Thoracic aorta (tissue), 2 donors: ENCODE results near the gene HOXC4. TPM values are rescaled to one million over a fixed set of nuclear protein-coding genes. Genes with fewer than 3 reads are reported as not detected.
"Not testable (repeated sequence)": the region's sequence is repeated elsewhere in the genome, so short reads cannot be mapped to it uniquely, and the experiment has no call there.

Source experiments
- ATAC-seq: fragments of 150-250 bp; one replicate; pipeline ENCODE4 v1.8.0; 2017; ENCODE audit warnings: low read depth; ENCODE audit not compliant: insufficient number of reproducible peaks, low FRiP score
- DNase-seq: peaks from one replicate; pipeline ENCODE4 v3.0.0-alpha.2; 2020; ENCODE audit warnings: low spot score
- H3K27ac ChIP-seq, 2 donors: fragments of 200-600 bp; sonication (generic); 1 replicate in 1 of 2; 2 replicates in 1 of 2; pipeline ENCODE4 v1.5.1; 2016; ENCODE audit warnings: mild to moderate bottlenecking in 2 of 2, moderate library complexity in 2 of 2
- H3K27me3 ChIP-seq: fragments of 200-600 bp; sonication (generic); replicated peaks from 2 replicates; pipeline ENCODE4 v1.6.0; 2016; ENCODE audit warnings: mild to moderate bottlenecking; ENCODE audit not compliant: insufficient read depth
- H3K36me3 ChIP-seq: fragments of 200-600 bp; sonication (generic); one replicate; pipeline ENCODE4 v1.5.1; 2016
- H3K4me1 ChIP-seq, 2 donors: fragments of 200-600 bp; sonication (generic); 1 replicate in 1 of 2; 2 replicates in 1 of 2; pipeline versions ENCODE4 v1.5.1 to v1.6.0; 2016; ENCODE audit warnings: low read depth in 2 of 2, mild to moderate bottlenecking in 1 of 2; ENCODE audit not compliant: control insufficient read depth in 1 of 2
- H3K4me3 ChIP-seq: fragments of 200-600 bp; sonication (generic); 2 replicates; pipeline ENCODE4 v1.5.1; 2016; ENCODE audit warnings: mild to moderate bottlenecking
- H3K9me3 ChIP-seq: fragments of 200-600 bp; sonication (generic); 2 replicates; pipeline ENCODE4 v1.5.1; 2016
- total RNA-seq, 2 donors: library from RNA; depleted of rRNA; stranded (reverse); fragments of >200 nt; gene quantifications; one replicate each; pipeline versions ENCODE4 v1.1.0 to v1.2.3, GENCODE V29; 2016
- TF ChIP-seq, protein P1 (sequence below): fragments of 200-600 bp; sonication (generic); IDR thresholded peaks from one replicate; pipeline ENCODE4 v1.5.1; 2019; ENCODE audit warnings: antibody characterized with exemption

HOXC4 gene
- total RNA-seq, 2 donors from 2014 or later: 1.2 TPM; not detected in 1

GRCh38 chr12:54040648-54041047, 13.0 kb upstream of the HOXC4 start:
- H3K36me3 ChIP-seq: no peaks in the 10 kb centered on the region
- H3K27ac ChIP-seq: no peak overlapping the region
- ATAC-seq (no peak), DNase-seq (no peak)
- H3K9me3 ChIP-seq: no peaks in the 10 kb centered on the region
- H3K4me3 ChIP-seq: no peak overlapping the region
- TF ChIP-seq, protein P1, sequence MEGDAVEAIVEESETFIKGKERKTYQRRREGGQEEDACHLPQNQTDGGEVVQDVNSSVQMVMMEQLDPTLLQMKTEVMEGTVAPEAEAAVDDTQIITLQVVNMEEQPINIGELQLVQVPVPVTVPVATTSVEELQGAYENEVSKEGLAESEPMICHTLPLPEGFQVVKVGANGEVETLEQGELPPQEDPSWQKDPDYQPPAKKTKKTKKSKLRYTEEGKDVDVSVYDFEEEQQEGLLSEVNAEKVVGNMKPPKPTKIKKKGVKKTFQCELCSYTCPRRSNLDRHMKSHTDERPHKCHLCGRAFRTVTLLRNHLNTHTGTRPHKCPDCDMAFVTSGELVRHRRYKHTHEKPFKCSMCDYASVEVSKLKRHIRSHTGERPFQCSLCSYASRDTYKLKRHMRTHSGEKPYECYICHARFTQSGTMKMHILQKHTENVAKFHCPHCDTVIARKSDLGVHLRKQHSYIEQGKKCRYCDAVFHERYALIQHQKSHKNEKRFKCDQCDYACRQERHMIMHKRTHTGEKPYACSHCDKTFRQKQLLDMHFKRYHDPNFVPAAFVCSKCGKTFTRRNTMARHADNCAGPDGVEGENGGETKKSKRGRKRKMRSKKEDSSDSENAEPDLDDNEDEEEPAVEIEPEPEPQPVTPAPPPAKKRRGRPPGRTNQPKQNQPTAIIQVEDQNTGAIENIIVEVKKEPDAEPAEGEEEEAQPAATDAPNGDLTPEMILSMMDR: no peak
- H3K4me1 ChIP-seq: peaks cover 0 to 7% of the 10 kb centered on the region in 2 donors
- H3K27me3 ChIP-seq: no peaks in the 10 kb centered on the region

DNA sequence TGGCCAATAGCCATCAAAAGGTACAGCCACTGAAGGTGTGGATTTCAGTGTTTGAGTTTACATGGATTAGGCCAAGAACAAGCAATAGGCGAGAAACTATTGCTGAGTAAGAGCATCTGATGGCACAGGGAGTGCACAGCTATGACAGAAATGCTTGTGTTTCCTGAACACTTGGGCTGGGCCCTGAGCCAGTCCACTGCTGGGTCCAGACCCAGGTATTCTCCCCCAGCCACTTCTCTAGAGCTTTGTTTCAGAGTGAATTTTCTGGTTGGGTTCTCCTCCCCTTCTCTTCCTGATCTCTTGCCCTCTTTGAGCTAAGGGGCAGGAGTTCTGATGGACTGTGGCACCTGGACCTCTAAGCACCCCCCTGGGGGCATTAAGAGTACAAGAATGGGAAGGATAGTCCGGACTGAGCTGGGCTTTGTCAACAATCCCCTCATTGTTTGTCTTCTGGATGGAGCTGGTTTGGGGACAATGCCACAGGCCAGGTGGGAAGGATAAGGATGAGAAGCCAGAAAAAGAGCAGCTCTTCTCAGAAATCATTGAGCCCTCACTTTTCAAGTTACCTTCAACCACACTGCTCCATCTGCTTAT, 12.4 kb upstream of the HOXC4 start:
- TF ChIP-seq, protein P1: no peak
- no peaks in the 10 kb centered on the region for H3K9me3 ChIP-seq
- H3K27ac ChIP-seq: no peak overlapping the region
- DNase-seq (no peak), ATAC-seq (no peak)
- H3K27me3 ChIP-seq: no peaks in the 10 kb centered on the region
- H3K4me1 ChIP-seq: peaks cover 0 to 7% of the 10 kb centered on the region in 2 donors
- no peaks in the 10 kb centered on the region for H3K36me3 ChIP-seq
- no peak overlapping the region for H3K4me3 ChIP-seq

GRCh38 chr12:54042033-54042432, 11.6 kb upstream of the HOXC4 start:
- not testable (repeated sequence) for H3K4me1 ChIP-seq, H3K27ac ChIP-seq, H3K36me3 ChIP-seq, DNase-seq, H3K9me3 ChIP-seq, ATAC-seq, H3K27me3 ChIP-seq, H3K4me3 ChIP-seq

GRCh38 chr12:54042970-54043853, 10.4 kb upstream of the HOXC4 start:
- Histone ChIP-seq H3K36me3 (no peaks in the 10 kb centered on the region), H3K27ac (no peak overlapping the region), H3K4me3 (no peak overlapping the region), H3K27me3 (no peaks in the 10 kb centered on the region), H3K4me1 (peaks cover 0 to 7% of the 10 kb centered on the region in 2 donors), H3K9me3 (no peaks in the 10 kb centered on the region)
- ATAC-seq: no peak
- no peak for DNase-seq
- TF ChIP-seq, protein P1: no peak

DNA sequence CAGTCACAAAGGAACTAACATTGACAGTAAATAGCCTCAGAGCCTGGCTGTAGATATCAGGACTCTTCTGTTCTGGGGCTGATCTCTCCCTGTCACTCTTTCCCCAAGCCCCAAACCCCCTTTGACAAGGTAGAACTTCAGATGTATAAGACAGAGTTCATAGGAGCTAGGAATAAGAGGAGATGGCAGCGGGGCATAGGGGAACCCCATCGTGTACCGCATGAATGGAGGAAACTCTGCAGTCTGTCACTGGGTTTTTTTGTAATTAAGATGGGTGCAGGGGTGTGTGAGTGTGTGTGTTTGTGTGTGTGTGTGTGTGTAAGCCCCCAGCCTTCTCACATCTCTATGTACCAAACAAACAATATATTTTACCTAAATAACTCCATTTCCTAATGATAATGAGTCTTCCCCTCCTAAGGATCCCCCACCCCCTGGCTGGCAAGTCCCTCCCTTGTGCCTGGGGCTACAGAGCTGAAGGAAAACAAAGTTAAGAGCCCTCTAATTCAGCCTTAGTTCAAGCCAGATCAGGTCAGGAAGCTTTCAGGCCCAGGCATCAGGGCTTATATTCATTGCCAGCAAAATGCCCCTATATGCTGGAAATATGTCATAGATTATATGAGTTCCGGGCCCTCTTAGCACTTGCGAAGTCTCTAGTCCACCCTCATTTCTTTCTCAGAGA, 9.1 kb upstream of the HOXC4 start:
- DNase-seq (no peak), ATAC-seq (no peak)
- H3K9me3 ChIP-seq: no peaks in the 10 kb centered on the region
- H3K4me3 ChIP-seq: no peak overlapping the region
- no peaks in the 10 kb centered on the region for H3K27me3 ChIP-seq
- H3K27ac ChIP-seq: no peak overlapping the region
- TF ChIP-seq, protein P1: no peak
- peaks cover 0 to 2% of the 10 kb centered on the region in 2 donors for H3K4me1 ChIP-seq
- H3K36me3 ChIP-seq: no peaks in the 10 kb centered on the region
